HFFc6 (cell line): ENCODE data around the gene FDCSP. TPM values are rescaled to one million over a fixed set of nuclear protein-coding genes. Genes with fewer than 3 reads are reported as not detected.
"Not testable (repeated sequence)": the region's sequence is repeated elsewhere in the genome, so short reads cannot be mapped to it uniquely, and the experiment has no call there.

ENCODE experiments used
- DNase-seq: peaks from one replicate; pipeline ENCODE4 v3.0.0-alpha.2; 2018
- H3K27ac Mint-ChIP-seq: 2 replicates; pipeline ENCODE4 v1.8.0; 2020; ENCODE audit warnings: mild to moderate bottlenecking, mixed read lengths
- H3K27me3 Mint-ChIP-seq: 2 replicates; pipeline ENCODE4 v1.8.0; 2021; ENCODE audit warnings: mild to moderate bottlenecking, moderate library complexity, mixed read lengths; ENCODE audit not compliant: insufficient read depth
- H3K36me3 Mint-ChIP-seq: 2 replicates; pipeline ENCODE4 v1.8.0; 2021; ENCODE audit warnings: low read depth, mixed read lengths
- H3K4me1 Mint-ChIP-seq: 2 replicates; pipeline ENCODE4 v1.8.0; 2020; ENCODE audit warnings: low read depth, mixed read lengths
- H3K4me3 Mint-ChIP-seq: 2 replicates; pipeline ENCODE4 v1.8.0; 2020; ENCODE audit warnings: mild to moderate bottlenecking, moderate library complexity, mixed read lengths
- H3K9me3 Mint-ChIP-seq: 2 replicates; pipeline ENCODE4 v1.8.0; 2020; ENCODE audit warnings: mild to moderate bottlenecking, mixed read lengths
- CTCF ChIP-seq: fragments of 200-600 bp; sonication (generic); IDR thresholded peaks from 2 replicates; pipeline ENCODE4 v1.5.0; 2021; ENCODE audit warnings: antibody characterized with exemption, mild to moderate bottlenecking
- total RNA-seq, 6 experiments: library from RNA; stranded (reverse); fragmentation: NEBNext Ultra II Directional; extraction: Animal tissue kit (Norgen Biotek cat#: 25700); gene quantifications; 2 replicates in 1 of 6; 3 replicates in 5 of 6; pipeline ENCODE4 v1.2.3, GENCODE V29; 2021

FDCSP gene
- total RNA-seq, 6 experiments from 2014 or later = not detected

DNA sequence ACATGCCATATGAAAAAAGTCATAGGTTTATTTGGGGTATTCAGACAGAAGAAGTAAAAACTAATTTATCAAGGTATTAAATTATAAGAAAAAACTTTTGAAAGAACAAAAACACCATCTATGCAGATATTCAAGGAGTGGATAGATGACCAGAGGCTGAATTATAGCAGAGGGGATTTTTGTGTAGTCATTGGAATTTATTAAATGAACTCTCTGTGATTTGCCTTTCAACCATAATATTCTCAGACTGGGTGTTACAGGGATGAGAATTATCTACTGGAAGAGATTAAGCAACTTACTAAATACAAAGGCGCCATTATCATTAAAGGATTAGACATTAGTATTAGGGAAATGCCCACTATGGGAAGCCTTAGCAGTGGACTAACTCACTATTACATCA lies 9.4 kb upstream of the FDCSP start:
- H3K4me3 Mint-ChIP-seq, H3K4me1 Mint-ChIP-seq, H3K36me3 Mint-ChIP-seq, H3K27ac Mint-ChIP-seq, DNase-seq, H3K27me3 Mint-ChIP-seq: not testable (repeated sequence)
- H3K9me3 Mint-ChIP-seq = peaks cover 36% of the 10 kb centered on the region

DNA sequence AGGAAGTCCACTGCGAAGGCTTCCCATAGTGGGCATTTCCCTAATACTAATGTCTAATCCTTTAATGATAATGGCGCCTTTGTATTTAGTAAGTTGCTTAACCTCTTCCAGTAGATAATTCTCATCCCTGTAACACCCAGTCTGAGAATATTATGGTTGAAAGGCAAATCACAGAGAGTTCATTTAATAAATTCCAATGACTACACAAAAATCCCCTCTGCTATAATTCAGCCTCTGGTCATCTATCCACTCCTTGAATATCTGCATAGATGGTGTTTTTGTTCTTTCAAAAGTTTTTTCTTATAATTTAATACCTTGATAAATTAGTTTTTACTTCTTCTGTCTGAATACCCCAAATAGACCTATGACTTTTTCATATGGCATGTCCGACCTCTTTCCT lies 4.5 kb upstream of the FDCSP start:
- not testable (repeated sequence) for H3K36me3 Mint-ChIP-seq, H3K27ac Mint-ChIP-seq, H3K4me1 Mint-ChIP-seq, H3K27me3 Mint-ChIP-seq, H3K4me3 Mint-ChIP-seq, DNase-seq
- H3K9me3 Mint-ChIP-seq = peaks cover 24% of the 10 kb centered on the region; the same call in 1 of the 2 replicates

DNA sequence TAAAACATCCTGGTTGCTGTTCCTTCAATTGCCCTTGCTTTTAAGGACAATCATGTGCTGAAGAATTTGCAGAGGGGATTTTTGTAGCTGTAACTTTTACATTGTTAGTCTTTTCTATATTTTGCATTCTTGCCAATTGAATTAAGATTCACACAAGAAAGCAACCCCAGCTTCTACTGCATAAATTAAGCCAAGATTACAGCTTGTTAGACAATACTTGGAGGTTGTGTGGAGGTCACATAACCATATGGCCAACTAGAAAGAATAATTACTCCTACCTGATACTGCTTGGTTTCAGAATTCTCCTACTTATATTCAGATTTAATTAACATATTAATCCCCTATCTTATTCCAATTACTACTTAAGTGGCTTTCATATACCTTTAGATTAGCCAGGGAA lies 4.1 kb upstream of the FDCSP start:
- not testable (repeated sequence) for H3K4me3 Mint-ChIP-seq, H3K4me1 Mint-ChIP-seq, H3K27me3 Mint-ChIP-seq, H3K36me3 Mint-ChIP-seq, DNase-seq, H3K27ac Mint-ChIP-seq
- H3K9me3 Mint-ChIP-seq = peaks cover 24% of the 10 kb centered on the region

GRCh38 chr4:70236125-70236524 lies 10.2 kb downstream of the FDCSP start:
- H3K4me1 Mint-ChIP-seq = no peaks in the 10 kb centered on the region
- no peaks in the 10 kb centered on the region; the same call in 1 of the 2 replicates for H3K36me3 Mint-ChIP-seq
- no peaks in the 10 kb centered on the region for H3K27me3 Mint-ChIP-seq
- H3K4me3 Mint-ChIP-seq = no peak overlapping the region
- H3K9me3 Mint-ChIP-seq = peaks cover 32% of the 10 kb centered on the region
- TF ChIP-seq CTCF = no peak
- no peak overlapping the region for H3K27ac Mint-ChIP-seq
- DNase-seq = no peak

DNA sequence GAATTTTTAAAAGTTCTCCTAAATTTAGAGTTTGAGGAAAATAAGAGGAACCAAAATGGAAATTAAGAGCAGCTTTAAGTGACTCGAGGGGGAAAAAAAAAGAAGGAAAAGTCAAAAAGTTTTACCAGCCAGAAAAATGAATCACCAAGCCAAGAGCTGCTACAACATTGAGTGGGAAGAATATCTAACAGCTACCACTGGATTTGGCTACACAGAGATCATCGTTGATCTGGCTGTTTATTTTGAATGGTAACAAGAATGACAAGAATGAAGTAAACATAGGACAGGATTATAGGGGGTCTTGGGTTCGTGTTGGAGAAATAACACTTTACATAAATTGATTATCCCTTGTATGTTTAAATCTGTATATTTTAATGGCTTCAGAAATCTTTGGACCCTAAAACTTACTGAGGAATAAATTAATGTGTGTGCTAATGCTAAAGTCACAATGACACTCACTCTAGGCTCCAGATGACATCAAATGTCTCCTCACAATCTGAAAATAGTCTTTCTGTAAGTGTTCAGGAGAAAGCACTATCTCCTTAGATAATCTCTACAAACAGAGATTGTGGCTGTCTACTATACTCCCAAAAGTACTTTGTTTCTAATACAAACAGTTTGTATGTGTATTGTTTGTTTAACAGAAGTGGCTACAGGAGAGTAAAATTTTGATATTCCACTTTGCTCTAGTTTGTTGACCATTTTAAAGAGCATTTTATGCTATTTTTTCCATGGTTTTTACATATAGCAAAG lies 13.4 kb downstream of the FDCSP start:
- H3K4me1 Mint-ChIP-seq = no peaks in the 10 kb centered on the region
- no peak overlapping the region for H3K4me3 Mint-ChIP-seq
- TF ChIP-seq CTCF = no peak
- H3K9me3 Mint-ChIP-seq = peaks cover 35% of the 10 kb centered on the region
- DNase-seq = no peak
- H3K27me3 Mint-ChIP-seq = no peaks in the 10 kb centered on the region
- no peaks in the 10 kb centered on the region; the same call in 1 of the 2 replicates for H3K36me3 Mint-ChIP-seq
- H3K27ac Mint-ChIP-seq = no peak overlapping the region

DNA sequence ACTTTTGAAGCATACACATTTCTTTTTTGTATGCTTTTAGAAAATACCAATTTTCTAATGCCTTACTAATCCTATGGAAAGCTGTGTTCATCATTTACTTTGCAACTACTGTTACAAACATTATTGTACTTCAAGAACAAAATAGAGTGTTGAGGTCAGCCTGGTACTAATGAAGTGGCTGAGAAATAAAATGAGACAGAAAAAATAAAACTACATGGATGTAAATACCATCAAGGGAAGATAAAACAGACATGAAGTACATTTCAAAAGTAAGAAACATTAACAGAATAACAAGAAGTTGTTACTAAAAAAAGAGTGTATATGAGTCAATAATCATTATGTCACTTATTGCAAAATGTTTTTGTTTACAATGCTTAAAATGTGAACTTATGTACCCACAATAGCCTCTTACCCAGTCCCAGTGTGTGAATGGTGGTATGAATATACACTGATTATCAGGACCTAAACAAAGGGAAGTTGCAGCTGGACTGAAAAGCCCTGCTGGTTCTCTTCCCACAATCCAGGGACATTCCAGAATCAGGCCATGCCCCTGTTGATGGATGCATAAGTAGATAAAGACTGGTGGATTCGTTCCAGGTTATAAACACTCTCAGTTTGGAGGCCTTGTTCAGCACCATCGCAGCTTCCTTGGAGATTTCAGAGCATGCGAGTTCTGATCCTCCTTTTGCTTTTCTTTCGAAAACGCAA lies 14.1 kb downstream of the FDCSP start:
- H3K27ac Mint-ChIP-seq = no peak overlapping the region
- H3K27me3 Mint-ChIP-seq = no peaks in the 10 kb centered on the region
- H3K4me1 Mint-ChIP-seq = no peaks in the 10 kb centered on the region
- no peak overlapping the region for H3K4me3 Mint-ChIP-seq
- no peak for DNase-seq
- TF ChIP-seq CTCF = no peak
- H3K9me3 Mint-ChIP-seq = peaks cover 34% of the 10 kb centered on the region
- H3K36me3 Mint-ChIP-seq = no peaks in the 10 kb centered on the region; the same call in 1 of the 2 replicates

GRCh38 chr4:70242297-70242696 lies 16.4 kb downstream of the FDCSP start, which contains the start of gene CSN3:
Gene CSN3, plus strand, starts transcription at chr4:70242597. Its CDS starts 2,223 bp downstream, at chr4:70244820.
- not testable (repeated sequence) for H3K27ac Mint-ChIP-seq, H3K4me1 Mint-ChIP-seq

More at GRCh38 chr4:70242297-70242696, 16.4 kb downstream of the FDCSP start, which contains the start of gene CSN3:
- not testable (repeated sequence) for H3K27me3 Mint-ChIP-seq, H3K36me3 Mint-ChIP-seq, DNase-seq, H3K4me3 Mint-ChIP-seq
- peaks cover 22% of the 10 kb centered on the region for H3K9me3 Mint-ChIP-seq
